ENCODE data around the gene SLC6A9.

The SLC6A9 gene

DNA sequence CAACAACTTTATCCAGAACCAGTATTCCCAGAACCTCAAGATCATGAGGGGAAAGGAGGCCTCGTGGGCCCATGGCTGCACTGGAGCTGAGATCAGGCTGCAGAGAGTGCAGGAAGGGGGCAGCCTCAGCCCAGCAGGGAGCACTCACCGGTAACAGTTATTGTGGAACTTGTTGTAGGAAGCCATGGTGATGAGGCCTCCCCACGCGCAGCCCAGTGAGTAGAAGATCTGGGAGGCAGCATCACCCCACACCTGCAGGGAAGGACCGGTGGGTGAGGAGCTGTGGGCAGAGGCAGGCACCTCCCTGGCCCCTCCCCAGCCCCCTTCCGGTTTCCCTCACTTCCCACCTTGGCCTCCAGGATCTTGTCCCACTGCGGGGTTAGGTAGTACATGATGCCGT lies 29.1 kb downstream of the SLC6A9 start:
- DNase-seq (ENCODE audit: low read depth in 2 of 2): no peak

DNA sequence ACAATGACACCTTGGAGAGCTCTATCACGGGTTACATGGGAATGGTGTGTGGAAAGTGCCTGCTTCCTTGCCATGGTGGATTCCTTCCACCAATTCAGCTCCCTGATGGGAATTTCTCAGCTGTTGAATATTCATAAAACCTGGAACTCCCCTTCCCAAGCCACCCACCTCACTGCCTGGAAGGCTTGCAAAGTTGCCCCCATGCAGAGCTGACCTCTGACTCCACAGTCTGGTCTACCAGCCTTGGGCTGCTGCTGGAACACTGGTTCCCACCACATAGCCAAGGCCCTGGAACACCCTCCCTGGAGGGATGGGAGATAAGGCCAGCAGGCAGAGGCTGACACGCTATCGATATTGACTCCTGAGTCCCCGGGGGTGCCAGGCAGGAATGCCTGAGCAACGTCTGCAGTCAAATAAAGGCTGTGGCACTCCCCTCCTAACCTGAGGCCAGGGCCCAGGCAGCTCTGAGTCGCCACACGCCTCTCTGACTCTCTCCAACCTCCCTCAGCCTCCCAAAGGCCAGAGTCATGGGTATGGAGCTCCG lies 31.1 kb downstream of the SLC6A9 start:
- DNase-seq (ENCODE audit: low read depth in 2 of 2): no peak

DNA sequence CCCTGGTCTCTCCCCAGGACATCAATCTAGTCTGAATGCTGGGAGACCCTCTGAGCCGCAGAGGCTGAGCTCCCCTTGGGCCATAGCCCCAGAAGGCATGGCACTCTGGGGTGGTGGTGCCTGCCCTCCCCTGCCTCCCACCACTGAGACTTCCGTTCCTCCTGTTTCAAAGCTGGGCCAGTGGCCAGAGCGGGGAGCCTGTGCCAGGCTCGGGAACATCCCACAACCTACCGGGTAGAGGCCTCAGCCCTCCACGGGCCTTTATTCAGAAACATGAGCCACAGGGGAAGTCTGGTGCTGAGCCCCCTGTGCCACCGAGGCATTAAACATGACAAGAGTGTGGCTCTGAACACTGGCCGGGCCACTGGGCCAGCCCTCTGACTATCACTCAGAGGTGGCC lies 31.8 kb downstream of the SLC6A9 start:
- DNase-seq (ENCODE audit: low read depth in 2 of 2): no peak

DNA sequence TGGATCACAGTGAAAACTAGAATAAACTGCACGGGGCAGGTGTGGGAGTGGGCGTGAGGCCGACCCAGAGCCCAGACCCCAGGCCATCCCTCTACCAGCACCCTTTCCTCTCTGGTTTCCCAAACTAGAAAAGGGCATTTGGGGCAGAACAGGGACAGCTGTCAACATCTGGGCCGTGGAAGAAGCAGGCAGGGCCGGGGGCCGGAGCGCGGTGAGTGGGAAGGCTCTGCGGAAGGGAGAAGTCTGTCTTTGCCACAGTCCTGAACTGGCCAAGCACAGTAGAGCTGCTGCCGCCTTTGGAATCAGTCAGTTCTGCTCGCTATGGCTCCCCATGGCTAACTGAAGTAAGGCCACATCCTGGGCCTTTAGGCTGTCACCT lies 33.3 kb downstream of the SLC6A9 start:
- DNase-seq (ENCODE audit: low read depth in 2 of 2): no peak

DNA sequence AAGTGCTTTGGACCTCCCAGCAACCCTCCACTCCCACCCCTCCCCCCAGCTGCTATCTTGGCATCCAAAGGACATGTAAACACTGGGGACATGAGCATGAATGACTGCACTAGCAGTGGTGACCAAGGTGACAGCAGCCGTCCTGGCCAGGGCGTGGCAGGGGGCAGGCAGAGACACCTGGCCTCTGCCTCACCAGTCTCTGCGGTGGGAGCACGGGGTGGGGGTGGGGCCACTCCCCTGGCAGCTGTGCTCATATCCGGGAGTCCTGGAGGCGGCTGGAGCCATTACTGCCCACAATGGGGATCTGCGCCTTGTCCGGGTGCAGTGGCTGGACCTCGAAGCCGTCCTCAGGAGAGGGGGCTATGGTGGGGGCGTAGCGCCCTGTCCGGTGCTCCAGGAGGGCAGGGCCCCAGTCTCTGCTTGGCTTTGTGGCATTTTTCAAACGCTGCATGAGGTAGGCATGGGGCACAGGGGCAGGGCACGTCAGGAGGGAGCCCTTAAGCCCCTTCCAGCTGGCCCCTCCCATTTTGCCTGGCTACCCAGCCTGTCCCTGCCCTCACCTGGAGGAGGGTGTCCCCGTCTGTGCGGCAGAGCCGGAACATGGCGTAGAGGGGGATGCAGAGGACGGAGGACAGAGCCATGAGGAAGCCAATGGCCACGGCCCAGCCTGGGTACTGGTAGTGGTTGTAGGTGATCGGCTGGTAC lies 33.8 kb downstream of the SLC6A9 start:
- no peak for DNase-seq (ENCODE audit: low read depth in 2 of 2)

DNA sequence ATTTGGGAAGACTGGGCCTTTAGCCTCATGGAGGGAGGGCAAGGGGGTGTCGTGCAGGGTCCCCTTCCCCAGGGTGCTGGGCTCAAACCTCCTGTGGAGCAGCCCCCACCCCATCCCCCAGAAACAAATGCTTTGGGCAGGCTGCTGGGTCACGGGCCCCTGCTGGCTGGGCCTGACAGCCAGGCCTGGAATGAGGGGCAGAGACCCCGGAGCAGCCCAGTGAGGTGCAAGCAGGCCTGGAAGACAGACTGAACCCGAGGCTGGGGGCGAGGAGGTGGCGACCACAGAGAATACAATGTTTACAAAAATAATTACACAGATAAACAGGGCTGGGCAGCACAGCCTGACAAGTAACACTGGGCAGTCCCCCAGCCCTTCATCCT lies 34.5 kb downstream of the SLC6A9 start:
- no peak for DNase-seq (ENCODE audit: low read depth in 2 of 2)

DNA sequence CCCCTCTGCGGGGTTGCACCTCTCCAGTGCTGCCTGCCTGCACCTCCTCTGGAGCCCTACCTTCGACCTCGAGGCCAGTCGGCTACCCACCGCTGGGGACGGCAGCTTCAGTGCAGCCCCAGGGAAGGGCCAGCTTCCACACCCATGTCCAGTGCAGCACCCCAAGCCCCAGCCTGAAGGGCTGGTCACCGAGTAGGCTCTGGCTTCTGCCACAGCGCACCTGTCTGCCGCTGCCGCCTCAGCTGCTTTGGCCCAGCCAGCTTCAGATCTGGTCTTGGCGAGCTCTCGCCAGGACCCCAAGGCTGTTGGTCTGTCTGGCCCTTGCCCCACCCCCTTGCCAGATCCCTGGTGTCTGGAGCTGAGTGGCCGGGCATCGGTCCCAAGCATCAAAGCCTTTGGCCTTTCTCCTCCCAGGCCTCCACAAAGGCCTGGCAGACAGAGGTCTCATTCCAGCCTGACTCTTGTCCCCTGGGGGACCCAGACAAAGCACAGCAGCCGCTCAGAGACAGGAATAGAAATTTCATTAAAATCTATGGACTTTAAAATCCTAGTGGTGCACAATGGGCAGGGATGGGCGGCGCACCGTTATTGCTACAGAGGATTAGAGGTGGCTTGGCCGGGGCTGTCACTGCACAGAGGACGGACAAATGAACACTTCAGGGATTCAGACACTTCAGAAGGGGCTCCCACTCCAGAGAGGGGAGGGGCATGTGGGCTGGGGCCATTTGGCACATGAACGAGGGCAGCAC lies 35.1 kb downstream of the SLC6A9 start:
- DNase-seq (ENCODE audit: low read depth in 2 of 2): no peak

DNA sequence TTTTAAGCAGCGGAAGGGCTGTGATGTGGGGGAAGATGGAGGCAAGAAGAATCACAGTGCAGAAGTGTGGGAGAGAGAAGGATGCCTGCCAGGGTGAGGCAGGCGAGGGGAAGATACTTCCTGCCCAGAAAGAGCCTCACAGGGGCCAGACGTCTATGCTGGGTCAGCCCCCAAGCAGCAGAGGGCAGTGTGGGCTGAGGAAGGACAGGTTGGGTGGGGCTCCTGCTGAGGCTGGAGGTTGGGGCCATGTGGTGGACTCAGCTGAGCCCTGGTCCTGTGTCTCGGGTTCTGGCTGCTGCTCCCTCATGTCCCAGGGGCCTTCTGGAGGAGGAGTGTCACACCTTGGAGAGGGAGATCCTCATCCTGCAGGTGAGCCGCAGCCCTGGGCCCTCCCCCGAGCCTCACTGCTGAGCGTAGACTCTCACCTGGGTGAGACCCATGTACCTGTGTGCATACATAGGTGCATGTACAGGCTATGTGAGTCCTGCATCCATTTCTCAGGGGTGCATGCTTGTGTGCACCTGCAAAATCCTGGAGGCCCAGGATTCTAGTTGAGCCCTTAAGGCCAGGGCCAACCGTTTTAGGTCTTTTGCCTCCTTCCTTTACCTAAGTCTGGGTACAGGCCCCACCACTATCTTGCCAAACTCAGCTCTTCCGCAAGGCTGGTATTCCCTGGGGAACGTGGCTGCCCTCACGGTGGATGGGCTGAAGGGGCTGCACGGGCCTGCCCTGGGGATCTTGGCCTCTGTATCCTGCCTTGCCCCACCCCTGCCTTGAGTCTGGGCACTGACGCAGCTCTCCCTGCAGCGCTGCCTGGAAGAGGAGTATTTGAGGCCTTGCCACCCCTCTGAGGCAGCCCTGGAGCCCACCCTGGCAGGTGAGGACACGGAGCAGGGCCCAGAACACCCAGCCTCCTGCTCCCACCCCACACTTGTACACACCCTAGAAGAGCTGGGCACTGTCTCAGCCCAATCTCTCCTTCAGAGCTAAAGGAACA lies 36.2 kb downstream of the SLC6A9 start:
- DNase-seq (ENCODE audit: low read depth in 2 of 2): no peak

DNA sequence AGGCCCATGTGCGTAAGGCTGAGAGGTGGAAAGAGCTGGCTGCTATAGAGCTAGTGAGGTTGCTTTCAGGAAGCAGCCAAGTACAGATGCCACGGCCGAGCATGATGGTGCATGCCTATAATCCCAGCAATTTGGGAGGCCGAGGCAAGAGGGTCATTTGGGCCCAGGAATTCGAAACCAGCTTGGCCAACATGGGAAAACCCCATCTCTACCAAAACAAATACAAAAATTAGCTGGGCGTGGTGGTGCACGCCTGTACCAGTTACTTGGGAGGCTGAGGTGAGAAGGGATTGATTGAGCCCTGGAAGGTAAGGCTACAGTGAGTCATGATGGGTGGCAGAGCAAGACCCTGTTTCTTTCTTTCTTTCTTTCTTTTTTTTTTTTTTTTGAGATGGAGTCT lies 37.2 kb downstream of the SLC6A9 start:
- DNase-seq (ENCODE audit: low read depth in 2 of 2): no peak

DNA sequence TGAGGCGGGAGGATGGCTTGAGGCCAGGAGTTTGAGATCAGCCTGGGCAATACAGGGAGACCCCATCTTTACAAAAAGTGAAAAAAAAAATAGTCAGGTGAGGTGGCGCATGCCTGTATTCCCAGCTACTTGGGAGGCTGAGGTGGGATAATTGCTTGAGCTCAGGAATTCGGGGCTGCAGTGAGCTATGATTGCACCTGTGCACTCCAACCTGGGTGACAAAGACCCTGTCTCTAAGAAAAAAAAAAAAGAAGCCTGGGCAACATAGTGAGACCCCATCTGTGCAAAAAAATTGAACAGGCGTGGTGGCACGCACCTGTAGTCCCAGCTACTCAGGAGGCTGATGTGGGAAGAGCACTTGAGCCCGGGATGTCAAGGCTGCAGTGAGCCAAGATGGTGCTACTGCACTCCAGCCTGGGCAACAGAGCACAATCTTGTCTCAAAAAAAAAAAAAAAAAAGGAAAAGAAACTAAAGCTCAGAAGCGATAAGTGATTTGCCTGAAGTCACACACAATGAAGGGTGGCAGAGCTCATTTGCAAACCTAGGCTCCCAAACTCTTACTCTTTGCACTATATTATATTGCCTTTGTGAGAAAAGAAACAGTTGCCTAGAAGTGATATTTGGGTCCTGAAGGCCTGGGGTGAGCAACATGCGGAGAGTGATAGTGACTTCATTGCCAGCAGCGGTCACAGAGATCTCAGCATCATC lies 37.9 kb downstream of the SLC6A9 start:
- no peak for DNase-seq (ENCODE audit: low read depth in 2 of 2)

DNA sequence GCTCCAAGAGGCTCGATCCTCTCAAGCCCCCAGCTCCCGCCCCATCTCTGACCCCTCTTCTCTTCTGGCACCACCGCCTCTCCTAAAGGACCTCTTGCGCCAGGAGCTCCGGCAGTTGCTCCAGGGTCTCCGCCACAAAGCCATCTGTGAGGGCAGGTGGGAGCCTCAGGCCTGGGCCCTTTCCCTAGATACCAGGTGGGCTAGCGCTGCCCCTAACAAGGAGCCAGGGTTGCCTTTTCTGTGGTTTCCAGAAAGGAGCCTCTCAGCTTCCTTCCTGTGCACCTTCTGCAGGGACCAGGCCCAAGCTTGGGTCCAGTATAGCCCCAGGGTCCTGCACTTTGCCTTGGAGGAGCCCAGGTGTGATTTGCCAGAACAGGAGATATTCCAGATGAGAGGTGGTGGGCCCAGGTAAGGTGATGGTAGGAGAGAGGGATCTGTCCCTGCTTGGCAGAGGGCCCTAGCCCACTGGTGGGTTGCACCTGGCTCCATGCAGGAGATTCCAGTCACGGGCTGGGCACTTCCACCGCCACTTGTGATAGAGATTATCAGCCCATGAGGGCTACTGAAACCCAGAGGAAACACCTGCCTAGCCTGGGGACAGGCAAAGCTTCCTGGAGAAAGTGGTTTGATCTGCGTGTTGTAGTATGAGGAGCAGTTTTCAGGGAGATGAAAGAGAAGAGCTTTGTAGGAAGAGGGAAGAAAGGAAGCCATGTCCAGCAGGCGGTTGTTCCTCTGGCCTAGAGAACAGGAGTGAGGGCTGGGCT lies 38.8 kb downstream of the SLC6A9 start:
- no peak for DNase-seq (ENCODE audit: low read depth in 2 of 2)

DNA sequence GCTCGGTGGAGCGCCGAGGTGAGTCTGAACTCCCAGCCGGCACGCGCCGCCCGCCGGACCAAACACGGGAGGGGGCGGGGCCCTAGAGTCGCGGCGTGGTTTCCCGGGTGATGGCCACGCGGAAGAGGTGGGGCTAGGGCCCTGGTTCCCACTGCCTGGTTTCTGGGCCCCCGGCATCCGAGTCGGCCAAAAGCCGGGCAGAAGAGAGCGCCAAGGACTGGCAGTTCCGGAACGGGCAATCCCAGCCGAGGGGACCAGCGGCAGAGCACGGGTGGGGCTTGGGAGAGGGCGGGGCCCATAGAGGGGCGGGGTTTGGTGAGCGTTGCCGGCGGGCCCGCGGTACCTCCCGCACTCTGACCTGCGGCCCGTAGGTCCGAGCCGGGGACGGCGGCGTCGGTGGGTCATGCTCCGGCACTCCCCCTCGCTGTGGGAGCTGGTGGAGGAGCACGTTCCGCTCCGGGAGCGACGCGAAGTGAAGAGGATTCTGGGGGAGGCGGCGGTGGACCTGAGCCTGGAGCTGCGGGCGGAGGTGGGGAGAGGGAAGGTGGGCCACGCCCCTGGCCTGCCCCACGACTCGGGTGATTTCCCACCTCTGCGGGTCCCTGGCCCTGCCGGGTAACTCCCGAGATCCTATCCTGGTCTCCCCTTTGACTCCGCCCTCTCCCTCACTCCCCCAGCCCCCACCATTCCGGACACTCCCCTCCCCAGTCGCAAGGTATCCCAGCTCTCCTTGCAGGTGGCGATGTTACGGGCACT lies 39.6 kb downstream of the SLC6A9 start, which contains the start of gene CCDC24:
CCDC24 (plus strand) TSS at position 124 of the 756 bp plus-strand sequence; CDS start at position 404, 280 bp downstream.
- peak; percentile 64 to 65 for DNase-seq (ENCODE audit: low read depth in 2 of 2)

DNA sequence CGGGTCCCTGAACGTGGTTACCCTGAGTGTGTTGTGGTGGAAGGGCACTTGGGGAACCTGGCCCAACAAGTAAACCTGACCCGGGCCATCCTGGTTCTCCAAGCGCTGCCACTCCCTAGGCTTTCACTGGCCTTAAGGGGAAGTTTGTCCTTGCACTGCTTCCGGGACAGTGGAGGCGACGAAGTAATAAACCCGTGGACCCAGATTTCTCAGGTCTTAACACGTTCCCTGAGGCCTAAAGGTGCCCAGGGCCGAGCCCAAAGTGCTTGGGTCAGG lies 40.1 kb downstream of the SLC6A9 start:
- no peak for DNase-seq (ENCODE audit: low read depth in 2 of 2)

DNA sequence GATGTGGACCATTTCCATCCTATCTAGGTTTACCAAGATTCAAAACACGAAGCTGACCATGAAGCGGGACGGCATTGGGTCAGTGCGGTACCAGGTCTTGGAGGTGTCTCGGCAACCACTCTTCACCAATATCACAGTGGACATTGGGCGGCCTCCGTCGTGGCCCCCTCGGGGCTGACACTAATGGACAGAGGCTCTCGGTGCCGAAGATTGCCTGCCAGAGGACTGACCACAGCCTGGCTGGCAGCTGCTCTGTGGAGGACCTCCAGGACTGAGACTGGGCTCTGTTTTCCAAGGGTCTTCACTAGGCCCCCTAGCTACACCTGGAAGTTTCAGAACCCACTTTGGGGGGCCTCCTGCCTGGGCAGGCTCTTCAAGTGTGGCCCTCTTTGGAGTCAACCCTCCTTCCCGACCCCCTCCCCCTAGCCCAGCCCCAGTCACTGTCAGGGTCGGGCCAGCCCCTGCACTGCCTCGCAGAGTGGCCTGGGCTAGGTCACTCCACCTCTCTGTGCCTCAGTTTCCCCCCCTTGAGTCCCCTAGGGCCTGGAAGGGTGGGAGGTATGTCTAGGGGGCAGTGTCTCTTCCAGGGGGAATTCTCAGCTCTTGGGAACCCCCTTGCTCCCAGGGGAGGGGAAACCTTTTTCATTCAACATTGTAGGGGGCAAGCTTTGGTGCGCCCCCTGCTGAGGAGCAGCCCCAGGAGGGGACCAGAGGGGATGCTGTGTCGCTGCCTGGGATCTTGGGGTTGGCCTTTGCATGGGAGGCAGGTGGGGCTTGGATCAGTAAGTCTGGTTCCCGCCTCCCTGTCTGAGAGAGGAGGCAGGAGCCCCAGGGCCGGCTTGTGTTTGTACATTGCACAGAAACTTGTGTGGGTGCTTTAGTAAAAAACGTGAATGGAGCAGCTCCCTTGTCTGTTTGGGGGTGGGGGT lies 40.7 kb downstream of the SLC6A9 start:
- DNase-seq (ENCODE audit: low read depth in 2 of 2): no peak

DNA sequence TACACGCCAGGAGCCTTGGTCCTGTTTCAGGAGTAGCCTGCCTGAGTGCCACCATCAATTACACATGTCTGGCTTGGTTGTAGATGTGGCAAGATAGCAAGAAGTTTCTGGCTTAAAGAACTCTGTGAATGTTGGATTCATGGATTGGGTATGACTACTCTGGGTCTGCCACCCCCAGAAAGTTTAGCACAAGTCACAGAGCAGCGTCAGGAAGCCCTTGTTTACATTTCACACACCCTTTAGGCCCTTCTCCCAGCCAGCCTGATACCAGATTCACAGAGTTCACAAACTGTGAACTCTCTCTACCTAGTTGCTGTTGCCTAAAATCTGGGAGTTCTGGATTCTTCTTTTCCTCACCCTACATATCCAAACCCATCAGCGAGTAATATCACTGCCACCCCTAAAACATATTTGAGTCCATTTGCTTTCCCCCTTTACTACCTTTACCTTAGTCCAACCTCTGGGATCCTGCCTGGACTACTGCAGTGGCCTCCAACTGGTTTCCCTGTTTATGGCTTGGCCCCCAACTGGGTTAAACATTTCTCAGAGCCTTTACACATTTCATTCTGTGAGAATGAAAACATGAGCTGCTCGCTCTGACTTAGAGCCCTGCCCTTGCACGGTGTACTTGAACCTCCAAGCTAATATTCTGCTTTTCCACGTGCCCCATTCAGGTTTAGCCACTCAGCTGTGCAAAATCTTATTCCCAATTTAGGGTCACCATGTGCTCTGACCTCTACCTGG lies 43.9 kb downstream of the SLC6A9 start:
- no peak for DNase-seq (ENCODE audit: low read depth in 2 of 2)

DNA sequence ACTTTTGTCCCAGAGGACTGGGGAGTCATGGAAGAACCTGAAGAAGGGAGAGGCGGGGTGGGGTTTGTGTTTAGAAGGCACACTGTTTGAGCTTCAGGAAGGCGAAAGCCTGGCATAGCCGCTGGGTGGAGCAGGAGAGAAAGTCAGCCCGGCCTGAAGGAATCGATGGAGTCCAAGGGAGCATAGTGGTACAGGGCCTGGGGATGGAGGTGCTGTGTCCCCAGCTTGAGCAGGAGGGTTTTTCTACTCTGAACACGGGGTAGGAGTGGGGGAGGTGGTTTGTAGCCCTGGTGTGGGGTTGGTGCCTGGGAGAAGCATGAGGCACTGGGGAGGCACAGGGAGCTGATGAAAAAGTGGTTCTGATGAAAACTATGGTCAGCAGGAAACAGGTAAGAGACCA lies 44.5 kb downstream of the SLC6A9 start:
- no peak for DNase-seq (ENCODE audit: low read depth in 2 of 2)

DNA sequence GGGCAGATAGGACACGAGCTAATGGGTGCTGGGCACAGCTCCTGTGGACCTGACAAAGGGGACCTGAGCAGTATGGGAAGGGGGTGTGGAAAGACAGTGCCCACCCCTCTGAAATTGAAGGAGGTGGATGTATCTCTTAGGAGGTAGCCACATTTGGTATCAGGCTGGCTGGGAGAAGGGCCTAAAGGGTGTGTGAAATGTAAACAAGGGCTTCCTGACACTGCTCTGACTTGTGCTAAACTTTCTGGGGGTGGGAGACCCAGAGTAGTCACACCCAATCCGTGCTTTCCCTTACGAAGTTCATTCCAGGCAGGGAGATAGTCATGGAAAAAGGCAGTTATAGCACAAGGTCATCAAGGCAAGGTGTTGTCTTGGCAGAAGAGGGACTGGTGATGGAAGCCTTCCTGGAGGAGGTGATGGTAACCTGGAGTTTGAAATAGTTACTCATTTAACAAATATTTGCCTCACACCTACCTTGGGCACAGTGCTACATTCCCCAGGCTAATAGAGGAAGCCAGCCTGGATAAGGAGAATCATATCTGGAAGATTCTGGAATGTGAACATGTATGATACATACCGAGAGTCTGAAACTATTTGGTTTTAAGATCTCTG lies 45.2 kb downstream of the SLC6A9 start:
- DNase-seq (ENCODE audit: low read depth in 2 of 2): no peak

DNA sequence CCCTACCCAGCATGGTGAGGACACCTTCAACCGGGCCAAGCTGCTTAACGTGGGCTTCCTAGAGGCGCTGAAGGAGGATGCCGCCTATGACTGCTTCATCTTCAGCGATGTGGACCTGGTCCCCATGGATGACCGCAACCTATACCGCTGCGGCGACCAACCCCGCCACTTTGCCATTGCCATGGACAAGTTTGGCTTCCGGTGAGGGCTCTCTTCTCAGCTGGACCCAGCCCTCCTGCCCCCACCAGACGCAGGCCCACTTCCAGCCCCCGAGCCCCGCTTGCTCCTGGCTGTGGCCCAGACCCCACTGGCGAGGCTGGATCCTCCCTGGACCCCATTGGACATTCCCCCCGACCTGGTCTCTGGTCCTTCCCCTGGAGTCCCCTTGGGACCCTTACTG lies 46.4 kb downstream of the SLC6A9 start:
- no peak for DNase-seq (ENCODE audit: low read depth in 2 of 2)
